GM06990 (cell line): Measurements from ENCODE around the gene PIK3R1.

Experiments used
- DNase-seq: peaks from one replicate; pipeline ENCODE4 v3.0.0-alpha.2; 2011; ENCODE audit not compliant: insufficient read length; ENCODE audit errors: extremely low read depth
- H3K27me3 ChIP-seq: replicated peaks from 2 replicates; pipeline ENCODE4 v1.6.0; 2011; ENCODE audit warnings: low read length; ENCODE audit not compliant: control insufficient read depth, insufficient read depth
- H3K36me3 ChIP-seq: 2 replicates; pipeline ENCODE4 v1.5.1; 2011; ENCODE audit warnings: low read length; ENCODE audit not compliant: control insufficient read depth, insufficient read depth
- H3K4me3 ChIP-seq: replicated peaks from 2 replicates; pipeline ENCODE4 v1.5.1; 2011; ENCODE audit warnings: low read depth, mild to moderate bottlenecking, control low read depth, low read length
- TF ChIP-seq, protein P1 (sequence below): IDR thresholded peaks from 2 replicates; pipeline ENCODE4 v1.5.1; 2011; ENCODE audit warnings: low read length, control low read depth, mild to moderate bottlenecking, inconsistent platforms; ENCODE audit not compliant: insufficient read depth, poor library complexity, severe bottlenecking

Gene PIK3R1

DNA sequence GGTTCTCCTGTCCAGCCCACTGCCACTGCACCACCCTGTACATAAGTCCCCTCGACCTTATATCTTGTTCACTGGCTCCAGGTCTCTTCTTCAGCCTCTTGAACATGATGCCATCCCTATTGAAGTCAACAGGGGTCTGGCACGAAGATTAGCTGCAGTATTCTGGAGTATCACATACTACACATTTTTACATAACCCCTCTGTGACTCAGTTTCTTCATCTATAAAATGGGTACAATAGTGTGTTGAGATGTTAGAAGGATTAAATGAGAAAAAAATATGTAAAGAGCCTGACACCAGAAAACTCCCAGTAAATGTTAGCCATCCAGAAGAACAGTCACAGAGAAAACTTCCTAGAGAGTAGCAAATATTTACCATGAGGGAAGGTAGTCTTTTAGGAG lies 98.9 kb downstream of the PIK3R1 start:
- Histone ChIP-seq H3K36me3 (no peaks in the 10 kb centered on the region), H3K4me3 (no peak overlapping the region), H3K27me3 (no peaks in the 10 kb centered on the region)
- DNase-seq = no peak
- TF ChIP-seq, protein P1, sequence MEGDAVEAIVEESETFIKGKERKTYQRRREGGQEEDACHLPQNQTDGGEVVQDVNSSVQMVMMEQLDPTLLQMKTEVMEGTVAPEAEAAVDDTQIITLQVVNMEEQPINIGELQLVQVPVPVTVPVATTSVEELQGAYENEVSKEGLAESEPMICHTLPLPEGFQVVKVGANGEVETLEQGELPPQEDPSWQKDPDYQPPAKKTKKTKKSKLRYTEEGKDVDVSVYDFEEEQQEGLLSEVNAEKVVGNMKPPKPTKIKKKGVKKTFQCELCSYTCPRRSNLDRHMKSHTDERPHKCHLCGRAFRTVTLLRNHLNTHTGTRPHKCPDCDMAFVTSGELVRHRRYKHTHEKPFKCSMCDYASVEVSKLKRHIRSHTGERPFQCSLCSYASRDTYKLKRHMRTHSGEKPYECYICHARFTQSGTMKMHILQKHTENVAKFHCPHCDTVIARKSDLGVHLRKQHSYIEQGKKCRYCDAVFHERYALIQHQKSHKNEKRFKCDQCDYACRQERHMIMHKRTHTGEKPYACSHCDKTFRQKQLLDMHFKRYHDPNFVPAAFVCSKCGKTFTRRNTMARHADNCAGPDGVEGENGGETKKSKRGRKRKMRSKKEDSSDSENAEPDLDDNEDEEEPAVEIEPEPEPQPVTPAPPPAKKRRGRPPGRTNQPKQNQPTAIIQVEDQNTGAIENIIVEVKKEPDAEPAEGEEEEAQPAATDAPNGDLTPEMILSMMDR = no peak

DNA sequence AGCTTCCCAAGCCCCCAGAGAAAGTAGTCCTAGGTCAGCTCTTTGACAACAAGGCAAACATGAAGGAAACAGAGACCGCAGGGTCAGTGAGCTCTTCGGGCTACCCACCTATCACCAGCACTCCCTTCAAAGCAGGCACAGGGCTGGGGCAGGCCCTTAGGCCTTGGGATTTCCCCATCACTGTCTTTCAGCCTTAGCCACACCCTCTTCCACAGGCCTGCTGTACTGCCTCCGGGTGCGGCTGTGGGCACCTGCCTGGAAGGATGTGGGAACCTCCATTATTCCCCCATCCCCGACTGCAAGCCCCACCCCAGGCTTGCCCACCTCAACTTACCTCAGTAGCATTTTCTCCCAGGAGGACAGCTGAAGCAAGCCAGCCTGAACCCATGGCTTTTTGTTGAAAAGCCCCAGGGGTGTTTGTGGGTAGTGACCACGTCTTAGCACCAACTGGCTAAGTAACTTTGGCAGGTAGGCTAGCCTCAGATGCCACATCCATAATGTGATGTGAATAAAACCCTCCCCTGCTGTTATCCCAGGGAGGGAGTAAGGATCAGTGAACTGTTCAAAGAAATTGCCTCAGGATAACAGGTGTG lies 100.2 kb downstream of the PIK3R1 start:
- no peaks in the 10 kb centered on the region for H3K36me3 ChIP-seq
- H3K27me3 ChIP-seq = no peaks in the 10 kb centered on the region
- TF ChIP-seq, protein P1 = no peak
- no peak overlapping the region for H3K4me3 ChIP-seq
- peak; percentile 59 for DNase-seq

DNA sequence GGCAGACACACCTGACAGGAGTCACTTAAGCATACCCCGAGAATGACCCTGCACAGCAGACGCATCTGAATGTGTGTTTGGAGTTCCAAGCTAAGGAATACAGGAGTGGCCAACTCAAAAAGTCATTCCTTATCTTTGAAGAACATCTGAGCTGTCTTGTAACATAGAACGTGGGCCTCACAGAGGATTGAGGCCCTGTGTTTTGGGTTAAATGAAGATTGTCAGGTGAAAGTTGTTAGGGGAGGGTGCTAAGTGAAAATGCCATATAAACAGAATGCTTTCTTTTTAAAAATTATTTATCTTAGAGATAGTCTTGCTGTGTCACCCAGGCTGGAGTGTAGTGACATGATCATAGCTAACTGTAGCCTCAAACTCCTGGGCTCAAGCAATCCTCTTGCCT lies 100.9 kb downstream of the PIK3R1 start:
- no peak for DNase-seq
- Histone ChIP-seq H3K27me3 (no peaks in the 10 kb centered on the region), H3K36me3 (no peaks in the 10 kb centered on the region), H3K4me3 (no peak overlapping the region)
- TF ChIP-seq, protein P1 = no peak

DNA sequence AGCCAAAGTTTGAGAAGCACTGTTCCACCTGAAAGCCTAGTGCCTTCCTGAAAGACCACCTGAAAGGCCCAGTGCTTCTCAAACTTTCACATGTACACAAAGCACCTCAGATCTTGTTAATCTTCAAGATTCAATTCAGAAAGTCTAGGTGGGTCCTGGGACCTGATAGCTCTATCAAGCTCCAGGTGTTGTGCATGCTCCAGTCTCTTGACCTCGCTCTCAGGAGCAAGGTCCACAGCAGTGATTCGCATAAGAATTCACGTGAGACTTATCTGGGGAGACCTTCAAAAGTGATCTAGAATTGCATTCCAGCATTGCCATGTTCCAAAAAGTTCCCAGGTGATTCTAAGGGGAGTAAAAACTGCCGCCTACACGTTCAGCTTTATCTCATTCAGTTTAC lies 102.1 kb downstream of the PIK3R1 start:
- Histone ChIP-seq H3K27me3 (no peaks in the 10 kb centered on the region), H3K4me3 (no peak overlapping the region), H3K36me3 (no peaks in the 10 kb centered on the region)
- no peak for DNase-seq
- TF ChIP-seq, protein P1 = no peak

DNA sequence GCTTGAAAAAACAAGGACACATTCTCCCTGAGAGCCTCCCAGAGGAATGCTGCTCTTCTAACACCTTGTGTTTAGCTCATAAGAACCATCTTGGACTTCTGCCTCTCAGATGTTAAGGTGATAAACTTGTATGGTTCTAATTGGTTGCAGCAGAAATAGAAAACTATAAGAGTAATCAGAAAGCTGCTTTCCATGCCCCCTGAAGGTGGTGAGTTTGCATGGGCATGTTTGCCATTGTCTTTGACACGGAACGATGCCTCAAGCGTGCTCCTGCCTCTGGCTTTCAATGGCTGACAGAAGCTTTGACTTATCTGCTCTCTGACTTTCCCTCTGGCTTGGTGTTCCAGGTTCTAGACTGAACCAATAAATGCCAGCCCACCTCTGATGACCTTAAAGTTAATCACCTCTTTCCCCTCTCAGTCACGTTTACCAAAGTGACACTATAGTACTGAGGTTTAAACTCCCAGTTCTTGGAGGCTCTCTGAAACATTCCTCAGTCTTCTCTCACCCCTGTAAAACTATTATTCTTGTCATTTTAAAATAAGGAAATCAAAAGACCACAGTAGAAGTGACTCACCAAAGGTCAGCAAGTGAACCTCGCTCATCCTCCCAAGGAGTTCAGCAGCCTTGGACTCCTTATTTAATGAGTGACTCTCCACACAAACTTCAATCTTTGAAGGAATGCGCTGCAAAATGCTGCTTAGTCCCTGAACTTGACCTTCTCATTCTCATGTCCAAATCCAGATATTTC lies 103.6 kb downstream of the PIK3R1 start:
- TF ChIP-seq, protein P1 = no peak
- no peaks in the 10 kb centered on the region for H3K36me3 ChIP-seq
- no peak overlapping the region for H3K4me3 ChIP-seq
- DNase-seq = no peak
- H3K27me3 ChIP-seq = no peaks in the 10 kb centered on the region
